GM10248 (cell line): ENCODE measurements around the gene PLCB1.

ENCODE experiments used
- CTCF ChIA-PET: fragments of 300-600 bp; sonication (Branson Sonifier 250); formaldehyde crosslinking; extraction: SDS; loops from one replicate; lab custom pipeline; 2021; ENCODE audit warnings: antibody characterized with exemption; lab: Yijun Ruan, JAX
- POLR2A ChIA-PET: fragments of 350-650 bp; sonication (Branson Sonifier 250); formaldehyde crosslinking; extraction: SDS; loops from one replicate; lab custom pipeline; 2020; ENCODE audit warnings: antibody characterized with exemption; lab: Yijun Ruan, JAX
- DNase-seq: peaks from one replicate; pipeline ENCODE4 v3.0.0; 2012; ENCODE audit errors: extremely low spot score
- CTCF ChIP-seq: IDR thresholded peaks from 2 replicates; pipeline ENCODE4 v1.5.1; 2012; ENCODE audit warnings: mild to moderate bottlenecking, low read depth; ENCODE audit errors: extremely low read depth, missing control alignments, control extremely low read depth

Gene PLCB1

DNA sequence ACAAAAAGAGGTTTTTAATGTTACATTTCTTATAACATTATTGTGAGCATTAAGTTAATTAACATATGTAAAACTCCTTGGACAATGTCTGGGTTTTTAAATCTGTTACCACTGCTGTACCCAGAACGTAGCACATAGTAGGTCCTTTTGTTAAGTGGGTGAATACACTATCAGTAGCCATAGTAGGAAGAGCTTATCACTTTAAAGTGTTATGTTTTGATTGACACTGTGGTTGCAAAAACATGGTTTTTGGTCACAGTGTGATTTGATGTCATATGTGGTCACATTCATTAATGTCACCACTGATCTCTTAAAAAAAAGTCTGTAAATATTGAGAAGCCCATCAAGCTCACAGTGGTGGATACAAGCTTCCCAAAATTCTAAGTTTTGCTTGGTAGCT lies 160.7 kb downstream of the PLCB1 start:
- ChIA-PET POLR2A (no interaction called here), CTCF (interaction anchor here (0.7 to 1.8 kb wide), 3 partner anchors 11 to 58 kb away, joined by 3 read pairs; no protein-coding TSS in a partner anchor)
- no peak for TF ChIP-seq CTCF
- no peak for DNase-seq

DNA sequence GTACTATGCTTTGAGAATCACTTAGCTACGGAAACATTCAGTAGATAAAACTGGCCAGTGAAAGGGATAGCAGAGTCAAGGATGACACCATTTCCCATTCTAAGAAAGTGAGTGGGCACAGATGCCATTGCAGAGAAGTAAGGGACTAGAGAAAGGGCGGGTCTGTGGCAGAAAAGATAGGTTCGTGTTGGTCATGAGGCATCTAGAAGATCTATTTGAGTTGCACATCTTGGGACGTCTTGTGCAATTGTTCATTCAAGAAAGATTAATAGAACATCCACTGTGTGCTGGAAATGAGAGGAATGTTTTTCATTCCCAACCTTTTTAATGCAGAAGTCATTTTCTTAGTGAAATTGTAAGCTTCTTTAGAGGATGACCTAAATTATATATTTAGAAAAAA lies 161.7 kb downstream of the PLCB1 start:
- POLR2A ChIA-PET, result no interaction called here
- no peak for TF ChIP-seq CTCF
- no peak for DNase-seq
- CTCF ChIA-PET, result interaction anchor here (1.4 to 1.8 kb wide), 2 partner anchors 10 to 59 kb away, joined by 3 read pairs; no protein-coding TSS in a partner anchor

DNA sequence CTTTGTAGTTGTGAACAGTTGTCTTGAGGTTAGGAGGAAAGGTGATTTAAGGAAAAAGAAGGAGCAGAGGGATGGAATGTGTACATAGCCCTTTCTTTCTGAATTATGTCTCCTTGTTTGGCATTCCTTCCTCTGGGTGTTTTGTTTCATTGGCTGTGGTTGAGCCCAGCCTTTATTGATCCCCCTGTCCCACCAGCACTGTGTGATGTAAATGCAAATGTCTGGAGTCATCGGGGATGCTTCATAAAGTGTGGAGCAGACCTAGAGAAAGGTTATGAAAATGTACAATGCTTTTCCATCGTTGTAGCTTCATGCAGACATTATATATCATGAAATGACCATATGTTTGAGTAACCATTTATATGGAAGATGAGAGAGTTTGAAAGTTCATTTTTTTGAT lies 164.5 kb downstream of the PLCB1 start:
- POLR2A ChIA-PET, result no interaction called here
- TF ChIP-seq CTCF, result no peak
- no peak for DNase-seq
- CTCF ChIA-PET, result interaction anchor here (1.0 kb wide), 1 partner anchor 44 kb away, joined by 3 read pairs; no protein-coding TSS in a partner anchor

DNA sequence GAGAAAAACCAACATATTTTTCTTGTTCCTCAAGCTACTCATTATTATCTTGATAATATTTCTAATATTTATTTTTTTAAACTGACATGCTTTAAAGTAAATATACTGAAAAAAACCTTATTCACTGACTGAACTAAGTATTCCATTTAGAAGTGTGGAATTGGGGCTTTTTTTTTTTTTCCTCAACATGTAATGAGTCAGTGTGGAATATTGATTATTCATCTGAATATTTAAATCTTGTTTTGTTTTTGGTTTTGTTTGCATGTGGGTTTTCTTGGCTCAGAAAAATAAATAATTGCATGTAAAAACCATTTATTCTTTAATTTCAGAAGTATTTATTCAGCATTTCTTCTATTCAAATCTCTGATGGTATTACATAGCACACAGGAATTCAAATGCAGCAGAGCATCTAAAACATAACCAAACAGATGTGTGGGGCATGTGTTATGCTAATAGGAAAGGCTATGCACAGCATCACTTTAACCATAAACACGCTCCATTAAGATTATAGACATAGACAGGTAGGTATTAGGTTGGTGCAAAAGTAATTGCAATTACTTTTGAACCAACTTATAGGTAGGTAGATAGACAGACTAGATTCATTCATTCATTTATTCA lies 166.5 kb downstream of the PLCB1 start:
- TF ChIP-seq CTCF, result no peak
- POLR2A ChIA-PET, result no interaction called here
- CTCF ChIA-PET, result interaction anchor here (2.3 kb wide), 1 partner anchor 10 kb away, joined by 5 read pairs; no protein-coding TSS in a partner anchor
- no peak for DNase-seq

- no peak for TF ChIP-seq CTCF
- ChIA-PET POLR2A (no interaction called here), CTCF (interaction anchor here (0.9 to 5.6 kb wide), 7 partner anchors 10 to 422 kb away, joined by 3 to 24 read pairs (median 3); no protein-coding TSS in a partner anchor)
- no peak for DNase-seq
Observed at GRCh38 chr20:8299921-8300320, 167.9 kb downstream of the PLCB1 start.

- TF ChIP-seq CTCF, result no peak
- no peak for DNase-seq
- CTCF ChIA-PET, result interaction anchor here (5.6 kb wide), 1 partner anchor 12 kb away, joined by 24 read pairs; no protein-coding TSS in a partner anchor
- POLR2A ChIA-PET, result no interaction called here
Observed at GRCh38 chr20:8301655-8302054, 169.6 kb downstream of the PLCB1 start.

GRCh38 chr20:8303651-8304050 lies 171.6 kb downstream of the PLCB1 start:
- CTCF ChIA-PET, result interaction anchor here (0.8 to 5.6 kb wide), 7 partner anchors 10 to 418 kb away, joined by 3 to 24 read pairs (median 4); no protein-coding TSS in a partner anchor
- DNase-seq, result no peak
- POLR2A ChIA-PET, result no interaction called here
- no peak for TF ChIP-seq CTCF
